ENCODE data around the gene ELFN1.

The ELFN1 gene

GRCh38 chr7:1781369-1781768, 111.3 kb downstream of the ELFN1 start:
- Histone ChIP-seq H3K9me3 (ENCODE audit: severe bottlenecking) (peaks cover 7% of the 10 kb centered on the region), H3K27ac (no peak overlapping the region), H3K27me3 (ENCODE audit: insufficient read depth, low read depth, severe bottlenecking) (no peaks in the 10 kb centered on the region), H3K4me3 (ENCODE audit: low read depth, low read length) (no peak overlapping the region), H3K36me3 (no peaks in the 10 kb centered on the region)
- no peak for TF ChIP-seq CTCF (IDR thresholded peaks at IDR 0.05; ENCODE audit: low read depth, low read length)
- no peak for DNase-seq

GRCh38 chr7:1785839-1786238, 115.8 kb downstream of the ELFN1 start:
- no peaks in the 10 kb centered on the region for H3K27me3 ChIP-seq (ENCODE audit: insufficient read depth, low read depth, severe bottlenecking)
- no peak for DNase-seq
- H3K27ac ChIP-seq = no peak overlapping the region
- H3K9me3 ChIP-seq (ENCODE audit: severe bottlenecking) = peaks cover 7% of the 10 kb centered on the region
- no peak overlapping the region for H3K4me3 ChIP-seq (ENCODE audit: low read depth, low read length)
- no peak for TF ChIP-seq CTCF (IDR thresholded peaks at IDR 0.05; ENCODE audit: low read depth, low read length)
- no peaks in the 10 kb centered on the region for H3K36me3 ChIP-seq

- Histone ChIP-seq H3K27ac (no peak overlapping the region), H3K36me3 (no peaks in the 10 kb centered on the region), H3K9me3 (ENCODE audit: severe bottlenecking) (peaks cover 9% of the 10 kb centered on the region), H3K4me3 (ENCODE audit: low read depth, low read length) (no peak overlapping the region), H3K27me3 (ENCODE audit: insufficient read depth, low read depth, severe bottlenecking) (no peaks in the 10 kb centered on the region)
- 0 out of 2 replicates have a peak, but pooled peaks have one; percentile 8 for TF ChIP-seq CTCF (IDR thresholded peaks at IDR 0.05; ENCODE audit: low read depth, low read length)
- DNase-seq = no peak
These were observed 117.2 kb downstream of the ELFN1 start for GRCh38 chr7:1787241-1787640.

- H3K36me3 ChIP-seq = no peaks in the 10 kb centered on the region
- no peak for DNase-seq
These were observed 117.7 kb downstream of the ELFN1 start for GRCh38 chr7:1787681-1788235.

GRCh38 chr7:1794888-1795542, 124.9 kb downstream of the ELFN1 start:
- no peaks in the 10 kb centered on the region for H3K27me3 ChIP-seq (ENCODE audit: insufficient read depth, low read depth, severe bottlenecking)
- no peak for DNase-seq
- 0 out of 2 replicates have a peak, but pooled peaks have one; percentile 25 for TF ChIP-seq CTCF (IDR thresholded peaks at IDR 0.05; ENCODE audit: low read depth, low read length)
- no peak overlapping the region for H3K27ac ChIP-seq
- H3K9me3 ChIP-seq (ENCODE audit: severe bottlenecking) = peaks cover 15% of the 10 kb centered on the region
- no peak overlapping the region for H3K4me3 ChIP-seq (ENCODE audit: low read depth, low read length)
- H3K36me3 ChIP-seq = no peaks in the 10 kb centered on the region

More at GRCh38 chr7:1787681-1788235, 117.7 kb downstream of the ELFN1 start:
- H3K27ac ChIP-seq = no peak overlapping the region
- peaks cover 9% of the 10 kb centered on the region for H3K9me3 ChIP-seq (ENCODE audit: severe bottlenecking)
- no peak overlapping the region for H3K4me3 ChIP-seq (ENCODE audit: low read depth, low read length)
- TF ChIP-seq CTCF (IDR thresholded peaks at IDR 0.05; ENCODE audit: low read depth, low read length) = no peak
- no peaks in the 10 kb centered on the region for H3K27me3 ChIP-seq (ENCODE audit: insufficient read depth, low read depth, severe bottlenecking)
